HepG2 (cell line): ENCODE results near the gene OPRM1.

Experiments used
- AKAP8 ChIP-seq: sonication (generic); formaldehyde crosslinking; IDR thresholded peaks from 2 replicates; pipeline ENCODE4 v1.5.1; 2020; ENCODE audit warnings: mild to moderate bottlenecking, missing genetic modification reagents
- NBN ChIP-seq: fragments of 450-650 bp; conservative IDR thresholded peaks from 2 replicates; pipeline ENCODE4 v1.6.1; 2017
- PCBP2 ChIP-seq: fragments of 200-400 bp; formaldehyde crosslinking; optimal IDR thresholded peaks from 2 replicates; pipeline ENCODE3; 2018; ENCODE audit warnings: low read length, low read depth; ENCODE audit not compliant: poor library complexity, severe bottlenecking
- TAF1 ChIP-seq: sonication (generic); formaldehyde crosslinking; IDR thresholded peaks from 2 replicates; pipeline ENCODE4 v1.4.0; 2020; ENCODE audit warnings: missing genetic modification reagents
- ZNF431 ChIP-seq: sonication (generic); formaldehyde crosslinking; IDR thresholded peaks from 2 replicates; pipeline ENCODE4 v1.9.0; 2022; ENCODE audit warnings: missing genetic modification reagents, low read depth, mild to moderate bottlenecking, borderline replicate concordance
- ZNF720 ChIP-seq: sonication (generic); formaldehyde crosslinking; IDR thresholded peaks from 2 replicates; pipeline ENCODE4 v1.4.0; 2020; ENCODE audit warnings: missing genetic modification reagents

GRCh38 chr6:154159126-154159525 lies 120.1 kb downstream of the OPRM1 start:
- TF ChIP-seq PCBP2, result no peak
- no peak for TF ChIP-seq NBN
- no peak for TF ChIP-seq ZNF720
- TF ChIP-seq ZNF431 (CRISPR knock-in tag), result no peak
- TF ChIP-seq TAF1 (CRISPR knock-in tag), result no peak
- TF ChIP-seq AKAP8 (CRISPR knock-in tag), result no peak
